Testis (tissue), 3 donors: ENCODE measurements around the gene PCSK5. TPM values are rescaled to one million over a fixed set of nuclear protein-coding genes. Genes with fewer than 3 reads are reported as not detected.
A peak's percentile ranks its signal among the peaks of the same experiment; 100 is the strongest.
"Not testable (repeated sequence)": the region's sequence is repeated elsewhere in the genome, so short reads cannot be mapped to it uniquely, and the experiment has no call there.

Source experiments
- DNase-seq: peaks from one replicate; pipeline ENCODE4 v3.0.0-alpha.2; 2019
- H3K27ac ChIP-seq, 2 donors: fragments of 200-600 bp; sonication (generic); one replicate each; pipeline ENCODE4 v1.5.1; 2019
- H3K27me3 ChIP-seq: fragments of 200-600 bp; sonication (generic); one replicate; pipeline ENCODE4 v1.5.1; 2019
- H3K36me3 ChIP-seq: fragments of 200-600 bp; sonication (generic); one replicate; pipeline ENCODE4 v1.5.1; 2017; ENCODE audit warnings: low read depth; ENCODE audit errors: missing control alignments
- H3K4me1 ChIP-seq: fragments of 200-600 bp; sonication (generic); one replicate; pipeline ENCODE4 v1.5.1; 2019
- H3K4me3 ChIP-seq, 2 donors: fragments of 200-600 bp; sonication (generic); one replicate each; pipeline ENCODE4 v1.5.1; 2017 to 2019
- H3K9me3 ChIP-seq: fragments of 200-600 bp; sonication (generic); one replicate; pipeline ENCODE4 v1.5.1; 2017
- CTCF ChIP-seq, 3 experiments: fragments of 450-650 bp in 2 of 3; fragments of 200-600 bp in 1 of 3; sonication (generic) in 1 of 3; IDR thresholded peaks; one replicate each; pipeline ENCODE4 v1.5.1; 2016 to 2019; ENCODE audit warnings: antibody characterized with exemption in 3 of 3, mild to moderate bottlenecking in 2 of 3, moderate library complexity in 1 of 3
- POLR2A ChIP-seq: fragments of 450-650 bp; IDR thresholded peaks from one replicate; pipeline ENCODE4 v1.6.1; 2017; ENCODE audit warnings: antibody characterized with exemption, mild to moderate bottlenecking, moderate library complexity
- WGBS, 2 donors: methylation state at CpG; one replicate each; pipeline ENCODE4 v1.1.5; 2018; 5-methylcytosine and 5-hydroxymethylcytosine counted together
- intact Hi-C: fragments of 100-400 bp; cut with DNase I; formaldehyde crosslinking; loops from one replicate; pipeline ENCODE4 v1.15.1; 2023; ENCODE audit warnings: low total_unique reads
- polyA plus RNA-seq: library from polyadenylated mRNA; stranded (reverse); fragments of 350-450 nt; fragmentation: Illumina TruSeq; extraction: RNeasy Lipid Tissue Mini Kit (QIAGEN cat#74804); gene quantifications from one replicate; pipeline ENCODE4 v1.2.3, GENCODE V29; 2014; ENCODE audit warnings: low read depth, low replicate concordance; ENCODE audit not compliant: insufficient read depth
- total RNA-seq, 2 donors: library from RNA; depleted of rRNA; stranded (reverse); fragments of >200 nt; gene quantifications; one replicate each; pipeline ENCODE4 v1.2.3, GENCODE V29; 2016

PCSK5 gene
- total and polyA plus RNA-seq, 3 donors from 2014 or later: 9.4 to 50.6 (median 27.5) TPM

DNA sequence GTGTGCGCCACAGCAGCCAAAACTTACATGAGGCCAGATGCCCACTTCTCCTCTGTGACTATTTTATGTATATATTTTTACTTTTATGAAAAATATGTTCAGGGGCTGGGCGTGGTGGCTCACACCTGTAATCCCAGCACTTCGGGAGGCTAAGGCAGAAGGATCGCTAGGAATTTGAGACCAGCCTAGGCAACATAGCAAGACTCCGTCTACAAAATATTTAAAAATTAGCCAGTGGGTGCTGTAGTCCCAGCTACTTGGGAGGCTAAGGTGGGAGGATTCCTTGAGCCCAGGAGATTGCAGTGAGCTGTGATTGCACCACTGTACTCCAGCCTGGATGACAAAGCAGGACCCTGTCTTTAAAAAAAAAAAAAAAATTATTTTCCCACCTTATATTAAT is 420.5 kb downstream of the PCSK5 start:
- DNase-seq: no peak
- Histone ChIP-seq H3K27me3 (no peaks in the 10 kb centered on the region), H3K4me1 (no peaks in the 10 kb centered on the region), H3K36me3 (no peaks in the 10 kb centered on the region), H3K4me3 (no peak overlapping the region), H3K27ac (no peak overlapping the region), H3K9me3 (no peaks in the 10 kb centered on the region)
- TF ChIP-seq CTCF (IDR thresholded peaks at IDR 0.05) (no peak), POLR2A (no peak)
- intact Hi-C loops: no loop called here
- 95% methylated on average over 5 of the region's 5 CpGs for WGBS, 2 donors

DNA sequence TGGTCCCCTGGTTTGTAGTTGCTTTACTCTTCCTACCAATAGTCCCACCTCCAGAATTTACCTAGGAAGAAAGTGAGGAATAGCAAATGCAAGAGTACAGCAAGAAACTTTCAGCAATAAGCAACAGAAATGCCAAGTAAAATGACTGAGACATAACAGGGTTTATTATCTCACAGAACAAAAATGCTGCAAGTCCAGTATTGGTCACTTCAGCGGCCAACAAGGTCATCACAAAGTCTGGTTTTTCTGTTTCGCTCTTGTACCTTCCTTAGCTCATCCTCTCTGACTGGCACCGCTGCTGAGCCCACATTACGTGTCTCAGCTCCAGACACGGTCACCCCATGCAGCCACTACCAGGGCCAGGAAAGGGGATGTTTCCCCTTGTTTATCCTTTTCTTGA is 421.1 kb downstream of the PCSK5 start:
- no peaks in the 10 kb centered on the region for H3K36me3 ChIP-seq
- DNase-seq: no peak
- no peaks in the 10 kb centered on the region for H3K4me1 ChIP-seq
- no peaks in the 10 kb centered on the region for H3K27me3 ChIP-seq
- intact Hi-C loops: no loop called here
- H3K27ac ChIP-seq: no peak overlapping the region
- no peak for TF ChIP-seq POLR2A
- no peak for TF ChIP-seq CTCF (IDR thresholded peaks at IDR 0.05)
- H3K9me3 ChIP-seq: no peaks in the 10 kb centered on the region
- WGBS, 2 donors: 84 to 89% methylated on average over 5 of the region's 5 CpGs
- no peak overlapping the region for H3K4me3 ChIP-seq

GRCh38 chr9:76313771-76314170 is 423.3 kb downstream of the PCSK5 start:
- Histone ChIP-seq H3K27me3 (no peaks in the 10 kb centered on the region), H3K27ac (no peak overlapping the region), H3K4me1 (no peaks in the 10 kb centered on the region), H3K36me3 (no peaks in the 10 kb centered on the region), H3K9me3 (no peaks in the 10 kb centered on the region), H3K4me3 (no peak overlapping the region)
- TF ChIP-seq POLR2A (no peak), CTCF (IDR thresholded peaks at IDR 0.05) (no peak)
- WGBS, 2 donors: 89 to 91% methylated on average over 2 of the region's 2 CpGs
- no peak for DNase-seq
- intact Hi-C loops: no loop called here

DNA sequence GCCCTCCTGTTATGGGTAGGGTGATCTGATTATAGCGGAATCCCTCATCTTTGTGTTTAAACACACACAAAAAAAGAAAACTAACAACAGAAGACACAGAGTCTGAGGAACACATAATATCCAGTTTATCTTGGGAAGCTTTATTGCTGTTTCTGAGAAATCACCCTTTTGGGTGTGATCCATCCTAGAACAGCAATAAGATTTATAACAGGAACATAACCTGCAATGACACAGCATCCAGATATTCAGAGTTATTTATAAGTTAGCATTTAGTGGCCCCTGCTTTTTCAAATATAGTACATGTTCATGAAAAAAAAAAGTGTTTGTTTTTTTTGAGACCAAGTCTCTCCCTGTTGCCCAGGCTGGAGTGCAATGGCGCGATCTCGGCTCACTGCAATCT is 423.8 kb downstream of the PCSK5 start:
- no peaks in the 10 kb centered on the region for H3K9me3 ChIP-seq
- H3K27ac ChIP-seq: no peak overlapping the region
- DNase-seq: no peak
- no peak overlapping the region for H3K4me3 ChIP-seq
- TF ChIP-seq CTCF (IDR thresholded peaks at IDR 0.05) (no peak), POLR2A (no peak)
- no peaks in the 10 kb centered on the region for H3K4me1 ChIP-seq
- intact Hi-C loops: no loop called here
- WGBS, 2 donors: 95 to 98% methylated on average over 4 of the region's 4 CpGs
- no peaks in the 10 kb centered on the region for H3K36me3 ChIP-seq
- H3K27me3 ChIP-seq: no peaks in the 10 kb centered on the region

- H3K27ac ChIP-seq: no peak overlapping the region
- no peaks in the 10 kb centered on the region for H3K27me3 ChIP-seq
- no peak overlapping the region for H3K4me3 ChIP-seq
- no peaks in the 10 kb centered on the region for H3K4me1 ChIP-seq
- WGBS, 2 donors: 61 to 95% methylated on average over 2 of the region's 2 CpGs
- no peaks in the 10 kb centered on the region for H3K9me3 ChIP-seq
- no peak for DNase-seq
- no peaks in the 10 kb centered on the region for H3K36me3 ChIP-seq
- no peak for TF ChIP-seq POLR2A
- intact Hi-C loops: no loop called here
Measured at GRCh38 chr9:76316069-76316468, 425.6 kb downstream of the PCSK5 start.

DNA sequence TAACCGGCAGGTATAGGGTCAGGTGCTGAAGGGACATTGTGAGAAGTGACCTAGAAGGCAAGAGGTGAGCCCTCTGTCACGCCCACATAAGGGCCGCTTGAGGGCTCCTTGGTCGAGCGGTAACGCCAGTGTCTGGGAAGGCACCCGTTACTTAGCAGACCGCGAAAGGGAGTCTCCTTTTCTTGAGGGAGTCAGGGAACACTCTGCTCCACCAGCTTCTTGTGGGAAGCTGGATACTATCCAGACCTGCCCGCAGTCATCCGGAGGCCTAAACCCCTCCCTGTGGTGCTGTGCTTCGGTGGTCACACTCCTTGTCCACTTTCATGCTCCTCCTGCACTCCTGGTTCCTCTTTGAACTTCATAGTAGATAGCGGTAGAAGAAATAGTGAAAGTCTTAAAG is 429.0 kb downstream of the PCSK5 start:
- peak overlapping the region in 1 of 2 donors; percentile 62 for H3K27ac ChIP-seq
- H3K4me3 ChIP-seq, H3K27me3 ChIP-seq, H3K4me1 ChIP-seq, H3K9me3 ChIP-seq, H3K36me3 ChIP-seq, intact Hi-C loops: not testable (repeated sequence)
- WGBS, 2 donors: 62 to 63% methylated on average over 4 to 13 of the region's 13 CpGs
- DNase-seq: peak; percentile 77
